Right lobe of liver (tissue), 4 donors: ENCODE measurements around the gene ZBTB16.

Experiments used
- CTCF ChIP-seq, 4 donors: fragments of 200-600 bp in 3 of 4; fragments of 450-650 bp in 1 of 4; IDR thresholded peaks; one replicate each; pipeline versions ENCODE4 v1.5.1 to v1.8.0; 2016 to 2022; ENCODE audit warnings: antibody characterized with exemption in 4 of 4, mild to moderate bottlenecking in 2 of 4
- POLR2A ChIP-seq: fragments of 450-650 bp; IDR thresholded peaks from one replicate; pipeline ENCODE4 v1.6.1; 2017; ENCODE audit warnings: antibody characterized with exemption, mild to moderate bottlenecking
- donor health status: DM: no; HTN: no; CAD: no.
- donor health status: DM: no; HTN: no; CAD: no.
- donor health status: DM: no; HTN: yes; CAD: no.

GRCh38 chr11:114173843-114174242 lies 114.3 kb downstream of the ZBTB16 start:
- no peak for TF ChIP-seq CTCF (IDR thresholded peaks at IDR 0.05)
- TF ChIP-seq POLR2A: no peak
